ENCODE data around the gene OGFRL1. TPM values are rescaled to one million over a fixed set of nuclear protein-coding genes. Genes with fewer than 3 reads are reported as not detected.
A peak's percentile ranks its signal among the peaks of the same experiment; 100 is the strongest.

Gene OGFRL1
- total and polyA plus RNA-seq, 2 donors (not counting 1 experiment from before 2014, with no cell fraction given), result 6.4 to 31.6 TPM

- H3K27me3 ChIP-seq (replicated peaks in 1 of 4; ENCODE audit: control extremely low read depth in 1 of 4, control insufficient read depth in 3 of 4, insufficient read depth in 4 of 4, low read length in 3 of 4), result no peaks in the 10 kb centered on the region
- no peaks in the 10 kb centered on the region for H3K9me3 ChIP-seq (ENCODE audit: control extremely low read depth in 1 of 3, control insufficient read depth in 2 of 3, insufficient read depth in 1 of 3, low read length in 2 of 3)
- Mint-ChIP-seq H3K27ac (no peak overlapping the region), H3K4me3 (peak overlapping the region; percentile 0), H3K9me3 (ENCODE audit: insufficient read depth) (no peaks in the 10 kb centered on the region), H3K27me3 (no peaks in the 10 kb centered on the region), H3K4me1 (peaks cover 44% of the 10 kb centered on the region)
- peaks cover 44% of the 10 kb centered on the region for H4K20me1 ChIP-seq (ENCODE audit: control insufficient read depth, insufficient read depth, low read length, poor library complexity, severe bottlenecking)
- no peak overlapping the region for H2AFZ ChIP-seq (ENCODE audit: insufficient read depth, low read depth, low read length, poor library complexity, severe bottlenecking)
- H3K27ac ChIP-seq (ENCODE audit: low read length in 2 of 2), result no peak overlapping the region
- peak overlapping the region; percentile 2 for H3K9ac ChIP-seq (ENCODE audit: low read length)
- H3K4me3 ChIP-seq (ENCODE audit: control extremely low read depth in 1 of 5, extremely low read depth in 1 of 5, insufficient read depth in 1 of 5, low read depth in 2 of 5, low read length in 4 of 5), result no peak overlapping the region
- peaks cover 4 to 32% of the 10 kb centered on the region in 2 experiments for H3K36me3 ChIP-seq (replicated peaks in 1 of 2; ENCODE audit: control extremely low read depth in 1 of 2, control insufficient read depth in 1 of 2, extremely low read depth in 1 of 2, insufficient read depth in 2 of 2, low read length in 1 of 2)
- intact Hi-C loops (cut with micrococcal nuclease), result no loop called here
- ChIA-PET POLR2A (no interaction called here), CTCF (no interaction called here)
- TF ChIP-seq CTCF (IDR thresholded peaks at IDR 0.05) (no peak), EZH2 (IDR thresholded peaks at IDR 0.05; ENCODE audit: borderline replicate concordance, insufficient read depth, low read depth, low read length, poor library complexity, severe bottlenecking) (no peak)
- ATAC-seq (ENCODE audit: low read depth) (no peak), DNase-seq (no peak)
- peaks cover 63% of the 10 kb centered on the region for H3K79me2 ChIP-seq (ENCODE audit: control insufficient read depth, insufficient read depth, low read length)
- peaks cover 37 to 39% of the 10 kb centered on the region in 2 donors for H3K4me1 ChIP-seq (ENCODE audit: control insufficient read depth in 2 of 2, insufficient read depth in 2 of 2, low read length in 2 of 2)
- peak overlapping the region; percentile 98 for H3K4me2 ChIP-seq (replicated peaks; ENCODE audit: low read depth, low read length, poor library complexity, severe bottlenecking)
- WGBS (ENCODE audit: insufficient coverage), result 100% methylated on average over 1 of the region's 4 CpGs
Measured at GRCh38 chr6:71292001-71292400, 3.4 kb downstream of the OGFRL1 start.

- no peak overlapping the region for H3K27ac ChIP-seq (ENCODE audit: low read length in 2 of 2)
- DNase-seq, result no peak
- H3K9ac ChIP-seq (ENCODE audit: low read length), result no peak overlapping the region
- Mint-ChIP-seq H3K9me3 (ENCODE audit: insufficient read depth) (no peaks in the 10 kb centered on the region), H3K27ac (no peak overlapping the region), H3K4me1 (peaks cover 32% of the 10 kb centered on the region), H3K27me3 (no peaks in the 10 kb centered on the region), H3K4me3 (no peak overlapping the region)
- H3K9me3 ChIP-seq (ENCODE audit: control extremely low read depth in 1 of 3, control insufficient read depth in 2 of 3, insufficient read depth in 1 of 3, low read length in 2 of 3), result no peaks in the 10 kb centered on the region
- CTCF ChIA-PET, result no interaction called here
- ATAC-seq (ENCODE audit: low read depth), result no peak
- H3K4me1 ChIP-seq (ENCODE audit: control insufficient read depth in 2 of 2, insufficient read depth in 2 of 2, low read length in 2 of 2), result peaks cover 24 to 28% of the 10 kb centered on the region in 2 donors
- no peak overlapping the region for H3K4me2 ChIP-seq (replicated peaks; ENCODE audit: low read depth, low read length, poor library complexity, severe bottlenecking)
- POLR2A ChIA-PET, result no interaction called here
- H3K79me2 ChIP-seq (ENCODE audit: control insufficient read depth, insufficient read depth, low read length), result peaks cover 63% of the 10 kb centered on the region
- H2AFZ ChIP-seq (ENCODE audit: insufficient read depth, low read depth, low read length, poor library complexity, severe bottlenecking), result no peak overlapping the region
- WGBS (ENCODE audit: insufficient coverage), result 89% methylated on average over 1 of the region's 1 CpG
- H3K36me3 ChIP-seq (replicated peaks in 1 of 2; ENCODE audit: control extremely low read depth in 1 of 2, control insufficient read depth in 1 of 2, extremely low read depth in 1 of 2, insufficient read depth in 2 of 2, low read length in 1 of 2), result peaks cover 8 to 46% of the 10 kb centered on the region in 2 experiments
- intact Hi-C loops (cut with micrococcal nuclease), result no loop called here
- H3K4me3 ChIP-seq (ENCODE audit: control extremely low read depth in 1 of 5, extremely low read depth in 1 of 5, insufficient read depth in 1 of 5, low read depth in 2 of 5, low read length in 4 of 5), result no peak overlapping the region
- TF ChIP-seq EZH2 (IDR thresholded peaks at IDR 0.05; ENCODE audit: borderline replicate concordance, insufficient read depth, low read depth, low read length, poor library complexity, severe bottlenecking) (no peak), CTCF (IDR thresholded peaks at IDR 0.05) (no peak)
- peaks cover 51% of the 10 kb centered on the region for H4K20me1 ChIP-seq (ENCODE audit: control insufficient read depth, insufficient read depth, low read length, poor library complexity, severe bottlenecking)
- H3K27me3 ChIP-seq (replicated peaks in 1 of 4; ENCODE audit: control extremely low read depth in 1 of 4, control insufficient read depth in 3 of 4, insufficient read depth in 4 of 4, low read length in 3 of 4), result no peaks in the 10 kb centered on the region
Measured at GRCh38 chr6:71294121-71294523, 5.5 kb downstream of the OGFRL1 start.
